HUES6 (cell line): ENCODE measurements around the gene TRIM14.

Source experiments
- H3K27ac ChIP-seq: 2 replicates; pipeline ENCODE4 v1.7.0; 2013; ENCODE audit warnings: low read depth, mild to moderate bottlenecking, low read length, inconsistent platforms
- H3K27me3 ChIP-seq: 2 replicates; pipeline ENCODE4 v1.6.1; 2013; ENCODE audit warnings: low read length; ENCODE audit not compliant: control insufficient read depth, insufficient read depth
- H3K36me3 ChIP-seq: 2 replicates; pipeline ENCODE4 v1.6.1; 2013; ENCODE audit warnings: low read length; ENCODE audit not compliant: control insufficient read depth, insufficient read depth
- H3K4me1 ChIP-seq: 2 replicates; pipeline ENCODE4 v1.6.1; 2013; ENCODE audit warnings: low read length; ENCODE audit not compliant: control insufficient read depth, insufficient read depth
- H3K4me3 ChIP-seq: 2 replicates; pipeline ENCODE4 v1.5.1; 2013; ENCODE audit warnings: low read depth, low read length
- H3K9ac ChIP-seq: one replicate; pipeline ENCODE4 v1.6.1; 2013; ENCODE audit warnings: mild to moderate bottlenecking, low read length
- H3K9me3 ChIP-seq: 2 replicates; pipeline ENCODE4 v1.6.1; 2013; ENCODE audit warnings: low read depth, low read length; ENCODE audit not compliant: control insufficient read depth, insufficient read depth

Gene TRIM14

GRCh38 chr9:98152526-98152925, 33.5 kb upstream of the TRIM14 start:
- Histone ChIP-seq H3K4me3 (no peak overlapping the region), H3K9me3 (no peaks in the 10 kb centered on the region), H3K9ac (no peak overlapping the region), H3K36me3 (peaks cover 43% of the 10 kb centered on the region), H3K27me3 (no peaks in the 10 kb centered on the region), H3K27ac (no peak overlapping the region), H3K4me1 (no peaks in the 10 kb centered on the region)

- Histone ChIP-seq H3K4me3 (no peak overlapping the region), H3K9me3 (no peaks in the 10 kb centered on the region), H3K36me3 (peaks cover 30% of the 10 kb centered on the region), H3K9ac (no peak overlapping the region), H3K27ac (no peak overlapping the region), H3K27me3 (no peaks in the 10 kb centered on the region), H3K4me1 (peaks cover 10% of the 10 kb centered on the region; the same call in 1 of the 2 replicates)
Observed at GRCh38 chr9:98150721-98151120, 31.7 kb upstream of the TRIM14 start.

GRCh38 chr9:98150164-98150563, 31.1 kb upstream of the TRIM14 start:
- Histone ChIP-seq H3K9me3 (no peaks in the 10 kb centered on the region), H3K27me3 (no peaks in the 10 kb centered on the region), H3K27ac (no peak overlapping the region)

GRCh38 chr9:98149422-98149821, 30.4 kb upstream of the TRIM14 start:
- Histone ChIP-seq H3K36me3 (peaks cover 31% of the 10 kb centered on the region), H3K9me3 (no peaks in the 10 kb centered on the region), H3K4me1 (peaks cover 10% of the 10 kb centered on the region; the same call in 1 of the 2 replicates), H3K27ac (no peak overlapping the region), H3K27me3 (no peaks in the 10 kb centered on the region), H3K4me3 (no peak overlapping the region), H3K9ac (no peak overlapping the region)

More at GRCh38 chr9:98150164-98150563, 31.1 kb upstream of the TRIM14 start:
- H3K4me1 ChIP-seq = peaks cover 10% of the 10 kb centered on the region; the same call in 1 of the 2 replicates
- H3K9ac ChIP-seq = no peak overlapping the region
- H3K36me3 ChIP-seq = peaks cover 30% of the 10 kb centered on the region
- H3K4me3 ChIP-seq = no peak overlapping the region

- Histone ChIP-seq H3K4me3 (no peak overlapping the region), H3K4me1 (peaks cover 10% of the 10 kb centered on the region; the same call in 1 of the 2 replicates), H3K27me3 (no peaks in the 10 kb centered on the region), H3K27ac (no peak overlapping the region), H3K9me3 (no peaks in the 10 kb centered on the region), H3K9ac (no peak overlapping the region), H3K36me3 (peaks cover 34% of the 10 kb centered on the region)
Observed at GRCh38 chr9:98148486-98148885, 29.5 kb upstream of the TRIM14 start.

GRCh38 chr9:98147582-98147981, 28.6 kb upstream of the TRIM14 start:
- Histone ChIP-seq H3K9ac (no peak overlapping the region), H3K4me1 (peaks cover 15% of the 10 kb centered on the region; the same call in 1 of the 2 replicates), H3K9me3 (no peaks in the 10 kb centered on the region), H3K4me3 (no peak overlapping the region), H3K36me3 (peaks cover 34% of the 10 kb centered on the region), H3K27ac (no peak overlapping the region), H3K27me3 (no peaks in the 10 kb centered on the region)

GRCh38 chr9:98146101-98146991, 27.3 kb upstream of the TRIM14 start:
- H3K27ac ChIP-seq = no peak overlapping the region
- H3K36me3 ChIP-seq = peaks cover 29% of the 10 kb centered on the region; the same call in 1 of the 2 replicates
- no peak overlapping the region for H3K9ac ChIP-seq
- peaks cover 19% of the 10 kb centered on the region; the same call in 1 of the 2 replicates for H3K4me1 ChIP-seq
- H3K27me3 ChIP-seq = no peaks in the 10 kb centered on the region
- H3K4me3 ChIP-seq = no peak overlapping the region
- no peaks in the 10 kb centered on the region for H3K9me3 ChIP-seq

- Histone ChIP-seq H3K36me3 (peaks cover 27% of the 10 kb centered on the region; the same call in 1 of the 2 replicates), H3K27me3 (no peaks in the 10 kb centered on the region), H3K4me1 (peaks cover 19% of the 10 kb centered on the region; the same call in 1 of the 2 replicates), H3K9ac (peak overlapping the region; percentile 25), H3K27ac (no peak overlapping the region), H3K4me3 (no peak overlapping the region), H3K9me3 (no peaks in the 10 kb centered on the region)
Observed at GRCh38 chr9:98144631-98145030, 25.6 kb upstream of the TRIM14 start.

GRCh38 chr9:98144076-98144475, 25.1 kb upstream of the TRIM14 start:
- Histone ChIP-seq H3K4me3 (no peak overlapping the region), H3K9me3 (no peaks in the 10 kb centered on the region), H3K4me1 (peaks cover 19% of the 10 kb centered on the region; the same call in 1 of the 2 replicates), H3K9ac (no peak overlapping the region), H3K36me3 (peaks cover 25% of the 10 kb centered on the region; the same call in 1 of the 2 replicates), H3K27me3 (no peaks in the 10 kb centered on the region), H3K27ac (no peak overlapping the region)

GRCh38 chr9:98142925-98143481, 24.0 kb upstream of the TRIM14 start:
- no peaks in the 10 kb centered on the region for H3K9me3 ChIP-seq
- H3K27ac ChIP-seq = no peak overlapping the region
- no peak overlapping the region for H3K4me3 ChIP-seq
- no peaks in the 10 kb centered on the region for H3K27me3 ChIP-seq
- H3K9ac ChIP-seq = no peak overlapping the region
- peaks cover 19% of the 10 kb centered on the region; the same call in 1 of the 2 replicates for H3K4me1 ChIP-seq
- peaks cover 25% of the 10 kb centered on the region; the same call in 1 of the 2 replicates for H3K36me3 ChIP-seq
